Retina (tissue), 1 donor: ENCODE results near the gene EIF3K.

Source experiments
- DNase-seq: peaks from one replicate; pipeline ENCODE4 v3.0.0-alpha.2; 2016

EIF3K gene

GRCh38 chr19:38669552-38669951, 50.6 kb downstream of the EIF3K start:
- no peak for DNase-seq

GRCh38 chr19:38670921-38671398, 52.0 kb downstream of the EIF3K start:
- no peak for DNase-seq

- DNase-seq = no peak
Measured at GRCh38 chr19:38671654-38672053, 52.7 kb downstream of the EIF3K start.

DNA sequence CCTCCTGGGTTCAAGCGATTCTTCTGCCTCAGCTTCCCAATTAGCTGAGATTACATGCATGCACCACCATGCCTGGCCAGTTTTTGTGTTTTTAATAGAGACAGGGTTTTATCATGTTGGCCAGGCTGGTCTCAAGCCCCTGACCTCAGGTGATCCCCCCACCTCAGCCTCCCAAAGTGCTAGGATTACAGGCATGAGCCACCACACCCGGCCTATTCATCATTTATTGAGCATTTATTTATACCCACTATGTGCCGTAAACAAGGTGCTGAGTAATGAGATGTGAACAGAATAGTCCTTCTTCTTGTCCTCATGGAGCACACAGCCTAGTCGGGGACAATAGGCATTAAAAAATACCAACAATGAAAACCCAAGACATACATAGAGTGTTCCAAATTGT, 54.0 kb downstream of the EIF3K start:
- no peak for DNase-seq

DNA sequence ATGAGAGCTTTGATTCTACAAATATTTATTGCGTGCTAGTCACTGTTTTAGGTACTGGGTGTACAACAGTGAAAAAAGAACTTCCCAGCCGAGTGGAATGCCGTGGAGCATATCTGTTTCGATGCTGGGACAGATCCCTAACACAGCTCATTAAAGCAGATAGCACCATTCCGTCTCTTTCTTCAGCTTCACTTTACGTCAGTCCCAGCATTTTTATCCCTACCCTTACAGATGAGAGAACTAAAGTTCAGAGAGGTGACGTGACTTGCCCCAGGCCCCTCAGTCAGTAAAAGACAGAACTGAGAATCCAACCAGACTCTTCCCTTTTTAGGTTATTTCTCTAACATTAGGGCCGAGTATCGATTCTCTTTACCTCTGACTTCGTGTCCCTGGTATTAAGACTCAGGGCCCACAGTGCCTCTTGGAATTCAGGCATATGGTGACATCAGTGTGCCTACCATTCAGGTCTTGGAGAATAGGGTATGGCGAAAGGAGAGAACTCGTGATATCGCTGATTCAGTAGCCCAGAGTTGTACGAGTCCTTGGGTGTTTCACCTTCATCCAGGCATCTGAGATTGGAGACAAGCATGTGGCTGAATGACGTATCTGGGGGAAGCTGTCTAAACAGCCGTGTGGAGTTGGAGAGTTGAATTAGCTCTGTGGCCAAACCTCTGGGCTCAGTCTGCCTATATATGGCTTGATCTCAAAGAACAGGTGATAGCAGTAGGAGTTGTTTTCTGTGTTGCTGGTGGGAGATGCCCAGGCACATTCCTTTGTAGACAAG, 55.6 kb downstream of the EIF3K start:
- DNase-seq = no peak

GRCh38 chr19:38675611-38676010, 56.6 kb downstream of the EIF3K start:
- no peak for DNase-seq

DNA sequence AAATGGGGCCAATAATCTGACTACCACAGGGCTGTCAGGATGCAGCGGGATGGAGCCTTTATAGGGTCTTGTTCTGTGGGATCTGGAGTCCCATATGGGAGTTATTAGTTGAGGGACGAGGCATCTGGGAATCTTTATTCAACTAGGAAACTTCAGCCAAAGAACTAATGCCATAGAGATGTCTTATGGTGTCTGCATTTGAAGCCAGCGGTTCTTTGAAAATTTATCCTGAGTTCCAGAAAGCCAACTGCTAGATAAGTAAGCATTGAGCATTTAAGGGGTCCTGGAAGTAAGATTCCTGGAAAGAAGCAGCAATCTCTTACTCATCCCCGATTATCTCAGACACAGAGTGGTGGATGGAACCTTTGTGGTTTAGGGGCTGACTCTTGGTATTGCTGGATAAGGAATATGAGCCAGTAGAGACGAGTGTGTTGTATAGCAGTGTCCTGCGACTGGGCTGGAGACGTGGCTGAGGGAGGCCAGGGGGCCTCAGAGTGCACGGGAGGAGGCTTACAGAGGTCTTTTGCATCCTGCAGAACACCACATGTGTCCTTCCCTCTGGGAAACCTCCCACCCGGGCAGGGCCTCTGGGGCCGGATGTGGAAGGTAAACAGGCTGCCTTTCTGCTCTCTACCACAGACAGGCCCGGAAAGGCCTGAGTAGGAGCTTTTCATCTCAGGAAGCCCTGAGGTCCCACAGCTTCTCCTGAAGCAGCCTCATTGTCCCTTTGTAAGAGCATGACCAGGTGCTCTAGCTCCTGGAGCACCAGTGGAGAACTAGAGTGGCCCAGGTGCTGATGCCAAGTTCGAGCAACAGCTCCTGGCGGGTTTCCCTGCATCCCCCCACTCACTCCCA, 57.3 kb downstream of the EIF3K start:
- DNase-seq = no peak

- no peak for DNase-seq
Measured at GRCh38 chr19:38676878-38677646, 58.1 kb downstream of the EIF3K start.

DNA sequence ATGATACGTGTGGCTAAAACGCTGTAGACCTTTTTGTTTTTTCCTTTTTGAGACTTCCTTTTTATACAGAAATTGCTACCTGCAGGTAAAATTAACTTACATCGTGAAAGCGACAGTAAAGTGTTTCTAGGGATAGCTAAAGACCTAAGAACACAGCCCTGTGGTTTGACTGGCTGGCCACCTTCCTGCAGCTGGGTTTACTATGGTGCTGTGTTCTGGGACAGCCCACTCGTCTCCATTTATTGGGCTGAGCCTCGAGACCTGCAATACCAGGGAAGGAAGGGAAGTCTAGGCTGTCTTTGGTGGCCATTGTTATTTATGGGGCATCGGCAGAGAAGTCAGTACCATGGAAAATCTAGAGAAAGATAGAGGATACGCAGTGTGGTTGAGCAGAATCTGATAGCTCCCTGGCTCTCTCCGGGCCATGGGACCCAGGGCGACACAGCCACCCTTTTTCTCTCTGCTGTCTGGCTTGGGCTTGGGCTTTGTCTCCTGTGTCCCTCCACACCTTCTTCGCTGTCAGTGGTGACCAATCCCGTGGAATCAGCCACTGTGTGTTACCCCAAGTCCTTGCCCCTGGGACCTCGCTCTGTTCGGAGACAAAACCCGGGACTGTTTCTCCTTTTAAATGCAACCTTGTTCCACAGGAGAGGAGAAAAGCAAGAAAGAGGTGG, 59.4 kb downstream of the EIF3K start:
- DNase-seq = no peak

DNA sequence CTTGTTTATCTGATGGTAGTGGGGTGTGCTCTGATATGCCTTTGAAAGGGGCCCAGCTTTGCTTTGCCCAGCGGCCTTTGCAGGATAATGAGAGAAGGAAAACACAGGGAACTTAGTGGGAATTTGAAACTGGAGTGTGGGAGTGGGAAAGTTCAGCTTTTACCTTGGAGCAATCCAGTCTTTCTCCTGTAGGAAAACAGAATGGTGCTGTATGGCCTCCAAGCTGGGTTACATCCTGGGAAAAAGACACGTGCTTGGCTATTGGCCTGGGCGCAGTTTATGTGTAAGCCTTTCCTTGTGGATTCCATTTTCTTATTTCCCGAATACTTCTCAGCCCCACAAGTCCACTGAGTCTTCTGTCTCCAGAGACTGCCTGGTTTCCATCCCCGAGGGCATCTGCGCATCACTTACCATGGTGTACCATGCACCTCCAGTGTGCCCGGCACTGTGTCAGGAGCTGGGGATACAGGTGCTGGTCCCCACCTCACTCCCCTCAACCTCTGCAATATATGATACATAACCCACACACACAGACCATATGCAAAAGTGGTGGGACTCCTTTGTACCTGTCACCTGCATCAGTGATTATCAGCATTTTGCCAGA, 60.0 kb downstream of the EIF3K start:
- no peak for DNase-seq

GRCh38 chr19:38679839-38680238, 60.9 kb downstream of the EIF3K start:
- no peak for DNase-seq

DNA sequence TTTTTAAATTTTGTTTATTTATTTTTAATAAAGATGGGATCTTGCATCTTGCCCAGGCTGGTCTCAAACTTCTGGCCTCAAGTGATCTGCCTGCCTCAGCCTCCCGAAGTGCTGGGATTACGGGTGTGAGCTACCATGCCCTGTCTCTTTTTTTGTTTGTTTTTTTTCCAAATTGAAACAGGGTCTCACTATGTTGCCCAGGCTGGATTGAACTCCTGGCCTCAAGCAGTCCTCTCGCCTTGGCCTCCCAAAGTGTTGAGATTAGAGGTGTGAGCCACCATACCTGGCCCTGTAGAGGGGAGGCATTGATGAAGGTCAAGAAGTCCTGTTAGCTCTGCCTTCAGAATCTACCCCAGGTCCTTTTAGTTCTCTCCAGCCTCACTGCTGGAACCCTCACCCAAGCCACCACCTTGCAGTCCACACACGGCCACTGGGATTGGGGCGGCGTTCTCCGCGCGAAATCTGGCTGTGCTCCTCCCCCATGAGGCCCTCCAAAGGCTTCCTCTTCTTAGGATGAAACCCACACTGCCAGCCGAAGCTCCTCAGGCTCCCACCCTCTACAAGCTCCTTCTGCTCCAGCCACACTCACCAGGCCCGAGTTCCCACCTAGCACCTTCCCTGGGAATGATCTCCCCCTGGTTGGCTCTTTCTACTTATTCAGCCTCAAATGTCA, 63.3 kb downstream of the EIF3K start:
- DNase-seq = no peak

GRCh38 chr19:38682872-38683392, 63.9 kb downstream of the EIF3K start:
- DNase-seq = no peak

DNA sequence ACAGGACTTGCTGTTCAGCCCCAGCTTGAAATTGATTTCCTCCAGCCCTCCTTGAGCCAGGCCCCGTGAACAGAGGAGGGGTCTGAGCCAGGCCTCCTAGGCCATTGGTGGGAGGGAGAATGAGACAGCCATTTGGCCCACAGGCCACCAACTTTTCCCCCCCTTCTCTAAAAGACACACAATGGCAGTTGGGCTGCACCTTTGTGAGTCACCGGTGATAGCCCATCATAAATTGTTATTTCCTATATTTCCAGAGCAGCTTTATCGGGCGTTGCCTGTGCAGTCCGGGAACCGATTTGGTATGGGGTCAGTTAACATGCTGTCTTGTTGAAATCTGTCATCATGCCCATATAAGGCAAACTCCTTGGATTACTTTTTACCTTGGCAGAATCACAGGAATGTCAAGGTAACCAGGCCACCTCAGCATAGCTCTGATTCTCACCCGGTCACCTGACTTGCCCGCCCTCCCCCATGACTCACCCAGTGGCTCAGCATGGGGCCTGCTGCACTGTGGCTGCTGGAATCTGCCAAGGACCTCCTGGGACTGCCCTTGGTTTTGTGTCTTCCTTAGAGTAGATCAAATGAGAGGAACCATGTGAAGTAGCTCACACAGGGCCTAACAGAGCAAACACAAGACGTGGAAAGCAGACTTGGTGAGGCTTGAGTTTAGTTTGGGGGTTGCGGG, 64.5 kb downstream of the EIF3K start:
- DNase-seq = peak; percentile 37

- no peak for DNase-seq
Measured at GRCh38 chr19:38684078-38684861, 65.3 kb downstream of the EIF3K start.

- no peak for DNase-seq
Measured at GRCh38 chr19:38684862-38685665, 66.1 kb downstream of the EIF3K start.

DNA sequence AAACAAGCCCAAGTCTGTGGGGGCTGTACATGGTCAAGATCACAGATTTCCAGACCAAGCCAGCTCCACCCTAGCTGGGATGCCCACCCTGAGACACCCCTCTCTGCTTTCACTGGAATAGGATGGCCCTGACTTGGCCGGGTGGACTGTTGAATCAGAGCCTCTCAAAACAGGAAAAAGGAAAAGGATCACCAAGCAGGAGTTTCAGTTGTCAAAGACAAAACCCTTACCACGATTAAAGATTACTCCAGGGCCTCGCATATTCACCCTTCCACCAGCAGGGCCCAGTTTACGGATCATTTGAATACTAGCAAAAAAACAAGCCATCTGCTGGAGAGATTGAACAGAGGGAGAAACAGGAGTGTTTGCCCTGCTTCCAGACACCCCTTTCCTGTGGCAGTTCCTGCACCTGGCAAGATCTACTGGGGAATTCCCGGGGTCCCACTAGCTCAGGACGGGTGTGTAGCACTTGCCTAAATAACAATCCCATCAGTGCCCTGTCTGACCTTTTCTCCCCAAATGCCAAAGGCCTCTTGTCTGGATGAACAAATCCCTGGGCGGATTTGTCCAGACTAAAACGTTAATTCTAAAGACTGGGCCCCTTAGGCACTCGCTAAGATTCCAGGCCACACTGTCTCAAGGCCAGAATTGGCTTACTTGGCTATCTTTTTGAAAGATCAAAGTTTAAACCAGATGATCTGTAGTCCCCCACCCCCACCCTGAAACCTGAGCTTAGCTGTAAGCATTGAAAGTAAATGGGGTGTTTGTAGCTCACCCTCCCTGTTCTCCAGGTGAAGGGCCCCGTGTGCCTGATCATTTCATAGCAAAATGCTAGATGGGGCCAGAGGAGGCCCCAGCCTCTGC, 66.9 kb downstream of the EIF3K start:
- DNase-seq = peak; percentile 42

DNA sequence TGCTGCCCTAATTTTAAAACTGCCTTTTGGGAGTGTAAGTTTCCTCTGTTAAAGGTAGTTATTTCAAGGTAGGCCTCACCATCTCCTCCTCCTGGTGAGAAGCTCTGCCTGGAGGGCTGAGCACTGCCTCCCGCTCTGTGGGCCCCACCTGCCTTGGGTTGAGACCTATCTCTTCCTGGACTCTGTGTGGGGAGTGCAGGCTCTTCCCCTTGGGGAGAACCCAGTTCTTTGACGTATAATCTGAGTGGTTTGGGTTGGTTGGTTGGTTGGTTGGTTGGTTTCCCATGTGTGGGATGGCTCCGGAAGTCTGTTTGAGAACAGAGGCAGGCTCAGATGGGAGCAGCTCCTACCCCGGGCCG, 67.5 kb downstream of the EIF3K start:
- DNase-seq = no peak
